ENCODE results near the gene RNF111.

DNA sequence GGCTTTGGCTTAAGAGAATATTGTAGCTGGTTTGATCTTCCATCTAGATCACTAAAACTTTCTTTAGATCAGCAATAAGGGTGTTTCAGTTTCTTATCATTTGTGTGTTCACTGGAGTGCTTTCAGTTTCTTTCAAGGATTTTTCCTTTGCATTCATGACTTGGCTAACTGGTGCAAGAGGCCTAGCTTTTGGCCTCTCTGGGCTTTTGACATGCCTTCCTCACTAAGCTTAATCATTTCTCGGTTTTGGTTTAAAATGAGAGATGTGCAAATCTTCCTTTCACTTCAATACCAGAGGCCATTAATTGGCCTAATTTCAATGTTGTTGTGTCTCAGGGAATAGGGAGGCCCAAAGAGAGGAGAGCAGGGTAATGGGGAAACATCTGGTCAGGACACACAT lies 87.1 kb downstream of the RNF111 start:
- TF ChIP-seq, protein P1, sequence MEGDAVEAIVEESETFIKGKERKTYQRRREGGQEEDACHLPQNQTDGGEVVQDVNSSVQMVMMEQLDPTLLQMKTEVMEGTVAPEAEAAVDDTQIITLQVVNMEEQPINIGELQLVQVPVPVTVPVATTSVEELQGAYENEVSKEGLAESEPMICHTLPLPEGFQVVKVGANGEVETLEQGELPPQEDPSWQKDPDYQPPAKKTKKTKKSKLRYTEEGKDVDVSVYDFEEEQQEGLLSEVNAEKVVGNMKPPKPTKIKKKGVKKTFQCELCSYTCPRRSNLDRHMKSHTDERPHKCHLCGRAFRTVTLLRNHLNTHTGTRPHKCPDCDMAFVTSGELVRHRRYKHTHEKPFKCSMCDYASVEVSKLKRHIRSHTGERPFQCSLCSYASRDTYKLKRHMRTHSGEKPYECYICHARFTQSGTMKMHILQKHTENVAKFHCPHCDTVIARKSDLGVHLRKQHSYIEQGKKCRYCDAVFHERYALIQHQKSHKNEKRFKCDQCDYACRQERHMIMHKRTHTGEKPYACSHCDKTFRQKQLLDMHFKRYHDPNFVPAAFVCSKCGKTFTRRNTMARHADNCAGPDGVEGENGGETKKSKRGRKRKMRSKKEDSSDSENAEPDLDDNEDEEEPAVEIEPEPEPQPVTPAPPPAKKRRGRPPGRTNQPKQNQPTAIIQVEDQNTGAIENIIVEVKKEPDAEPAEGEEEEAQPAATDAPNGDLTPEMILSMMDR (IDR thresholded peaks at IDR 0.05): no peak
- TF ChIP-seq POLR2A (IDR thresholded peaks at IDR 0.05): no peak
